HepG2 (cell line): Measurements from ENCODE around the gene AGPAT2. TPM values are rescaled to one million over a fixed set of nuclear protein-coding genes. Genes with fewer than 3 reads are reported as not detected.

Experiments used
- CC2D1A ChIP-seq: sonication (generic); formaldehyde crosslinking; IDR thresholded peaks from 2 replicates; pipeline ENCODE4 v1.8.1; 2023; ENCODE audit warnings: mild to moderate bottlenecking, missing genetic modification reagents
- CCAR2 ChIP-seq: fragments of 200-400 bp; formaldehyde crosslinking; optimal IDR thresholded peaks from 2 replicates; pipeline ENCODE3; 2018; ENCODE audit warnings: low read depth, mild to moderate bottlenecking, low read length, moderate library complexity
- EZH2 ChIP-seq: conservative IDR thresholded peaks from 2 replicates; pipeline ENCODE4 v1.6.1; 2012; ENCODE audit warnings: mild to moderate bottlenecking, low read depth, low read length, moderate library complexity
- HNRNPL ChIP-seq: fragments of 200-400 bp; formaldehyde crosslinking; IDR thresholded peaks from 2 replicates; pipeline ENCODE4 v1.6.1; 2017; ENCODE audit warnings: mild to moderate bottlenecking, low read depth, low read length
- KDM2A ChIP-seq: sonication (generic); formaldehyde crosslinking; IDR thresholded peaks from 2 replicates; pipeline ENCODE4 v1.4.0; 2020; ENCODE audit warnings: low read depth, missing genetic modification reagents, borderline replicate concordance
- KMT2B ChIP-seq: IDR thresholded peaks from 2 replicates; pipeline ENCODE4 v1.6.1; 2016; ENCODE audit warnings: missing genetic modification reagents, missing compliant biosample characterization
- MEIS1 ChIP-seq: sonication (generic); formaldehyde crosslinking; IDR thresholded peaks from 2 replicates; pipeline ENCODE4 v1.9.0; 2021; ENCODE audit warnings: mild to moderate bottlenecking, missing genetic modification reagents, moderate library complexity, borderline replicate concordance
- NFYB ChIP-seq: sonication (generic); formaldehyde crosslinking; IDR thresholded peaks from 2 replicates; pipeline ENCODE4 v1.4.0; 2020; ENCODE audit warnings: missing genetic modification reagents
- NR2F2 ChIP-seq: IDR thresholded peaks from 2 replicates; pipeline ENCODE4 v1.6.1; 2012; ENCODE audit warnings: low read depth, inconsistent platforms, borderline replicate concordance
- RCOR2 ChIP-seq: IDR thresholded peaks from 2 replicates; pipeline ENCODE4 v1.6.1; 2016; ENCODE audit warnings: missing biosample characterization, missing genetic modification reagents
- REPIN1 ChIP-seq: sonication (generic); formaldehyde crosslinking; IDR thresholded peaks from 2 replicates; pipeline ENCODE4 v1.8.0; 2022; ENCODE audit warnings: missing genetic modification reagents, low read depth, mild to moderate bottlenecking, borderline replicate concordance
- TBX3 ChIP-seq: fragments of 450-650 bp; IDR thresholded peaks from 2 replicates; pipeline ENCODE4 v1.6.1; 2017; ENCODE audit warnings: antibody characterized with exemption, mild to moderate bottlenecking, inconsistent platforms, borderline replicate concordance
- XRCC5 ChIP-seq: fragments of 200-400 bp; formaldehyde crosslinking; optimal IDR thresholded peaks from 2 replicates; pipeline ENCODE3; 2017; ENCODE audit warnings: mild to moderate bottlenecking, low read length
- ZNF564 ChIP-seq: sonication (generic); formaldehyde crosslinking; IDR thresholded peaks from 2 replicates; pipeline ENCODE4 v1.8.1; 2023; ENCODE audit warnings: mild to moderate bottlenecking, missing genetic modification reagents
- ZNF674 ChIP-seq: sonication (generic); formaldehyde crosslinking; IDR thresholded peaks from 2 replicates; pipeline ENCODE4 v1.5.0; 2020; ENCODE audit warnings: low read depth, mild to moderate bottlenecking, missing genetic modification reagents
- polyA plus RNA-seq, 8 experiments: library from polyadenylated mRNA; depleted of rRNA in 3 of 8; stranded (reverse) in 7 of 8; unstranded in 1 of 8; fragments of >200 nt; fragmentation: Illumina TruSeq in 4 of 8; extraction: Trizol in 4 of 8; gene quantifications; 2 replicates each; pipeline versions ENCODE4 v1.2.1 to v1.2.3, GENCODE V29; 2011 to 2016; ENCODE audit warnings: low read depth in 4 of 8, missing spikeins in 1 of 8, mixed read lengths in 1 of 8; ENCODE audit not compliant: insufficient read depth in 1 of 8
- total RNA-seq, 5 experiments: library from RNA; depleted of rRNA; stranded (reverse); fragments of >200 nt; fragmentation: Illumina TruSeq; extraction: Trizol; gene quantifications; 2 replicates each; pipeline ENCODE4 v1.2.3, GENCODE V29; 2016; ENCODE audit warnings: low read depth in 1 of 5
- TF ChIP-seq, protein P1 (sequence below): sonication (generic); formaldehyde crosslinking; IDR thresholded peaks from 2 replicates; pipeline ENCODE4 v1.4.0; 2020; ENCODE audit warnings: mild to moderate bottlenecking, missing genetic modification reagents
- TF ChIP-seq, protein P2 (sequence below): IDR thresholded peaks from 2 replicates; pipeline ENCODE4 v1.6.1; 2016; ENCODE audit warnings: low read depth, missing genetic modification reagents, missing compliant biosample characterization
- TF ChIP-seq, protein P3 (sequence below): sonication (generic); formaldehyde crosslinking; IDR thresholded peaks from 2 replicates; pipeline ENCODE4 v1.4.0; 2020; ENCODE audit warnings: missing genetic modification reagents, borderline replicate concordance

The AGPAT2 gene
- total and polyA plus RNA-seq, 2 of the 13 experiments (the other 11 are each of a cell fraction or from before 2014, with no cell fraction given): 3.9 to 25.8 TPM

DNA sequence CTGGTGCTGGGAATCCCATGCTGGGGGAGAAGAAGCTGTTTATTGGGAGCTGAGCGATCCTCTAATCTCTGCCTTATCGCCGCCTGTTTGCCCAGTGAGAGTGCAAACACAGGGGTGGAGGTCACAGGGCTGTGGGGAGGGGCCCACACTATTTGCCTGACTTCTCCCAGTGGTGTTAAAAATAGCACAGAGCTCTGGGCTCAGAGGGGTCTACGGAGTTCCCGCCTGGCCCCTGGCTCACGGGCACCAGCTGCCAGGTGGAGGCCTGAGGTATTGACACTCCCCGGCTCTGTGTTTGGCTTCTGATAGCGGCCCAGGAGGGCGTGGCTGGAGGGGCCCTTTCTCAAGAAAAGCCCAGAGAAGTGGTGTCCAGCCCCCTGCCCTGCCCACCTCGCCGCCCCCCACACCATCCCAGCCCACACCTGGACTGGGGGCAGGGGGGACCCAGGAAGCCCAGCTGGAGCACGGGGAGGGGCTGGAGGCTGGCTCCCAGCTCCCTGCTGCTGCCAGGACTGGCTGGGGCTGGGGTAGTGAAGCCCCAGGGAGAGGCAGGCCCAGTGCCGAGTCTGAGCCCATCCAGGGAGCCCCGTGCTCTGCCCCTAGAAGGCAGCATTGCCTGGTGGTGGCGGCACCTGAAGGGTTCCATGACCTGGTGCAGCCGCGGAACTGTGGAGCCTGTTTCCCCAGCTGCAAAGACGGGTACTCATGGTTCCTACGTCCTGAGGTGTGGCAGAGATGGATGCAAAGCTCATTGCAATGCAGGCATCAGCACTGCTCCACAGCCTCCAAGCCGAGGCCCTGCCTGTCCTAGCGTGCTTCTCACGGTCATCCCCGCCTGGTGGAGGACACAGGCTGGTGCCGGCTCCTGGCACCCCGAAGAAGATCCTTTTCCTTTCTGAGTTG, 60.3 kb downstream of the AGPAT2 start (continued):
- TF ChIP-seq, protein P1, sequence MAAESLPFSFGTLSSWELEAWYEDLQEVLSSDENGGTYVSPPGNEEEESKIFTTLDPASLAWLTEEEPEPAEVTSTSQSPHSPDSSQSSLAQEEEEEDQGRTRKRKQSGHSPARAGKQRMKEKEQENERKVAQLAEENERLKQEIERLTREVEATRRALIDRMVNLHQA (CRISPR knock-in tag): no peak
- TF ChIP-seq TBX3 (peak; percentile 85; the same call in 1 of the 2 replicates), CC2D1A (CRISPR knock-in tag) (no peak), NR2F2 (peak; percentile 99), REPIN1 (CRISPR knock-in tag) (peak; percentile 36; the same call in 1 of the 2 replicates), ZNF674 (CRISPR knock-in tag) (0 out of 2 replicates have a peak, but pooled peaks have one; percentile 61), KDM2A (CRISPR knock-in tag) (peak; percentile 71), EZH2 (peak; percentile 76; the same call in 1 of the 2 replicates), NFYB (CRISPR knock-in tag) (0 out of 2 replicates have a peak, but pooled peaks have one; percentile 14), RCOR2 (CRISPR knock-in tag) (peak; percentile 95), CCAR2 (peak; percentile 71), MEIS1 (no peak), ZNF564 (CRISPR knock-in tag) (0 out of 2 replicates have a peak, but pooled peaks have one; percentile 58), HNRNPL (peak; percentile 81; the same call in 1 of the 2 replicates), KMT2B (CRISPR knock-in tag) (peak; percentile 32; the same call in 1 of the 2 replicates), XRCC5 (peak; percentile 35)
- TF ChIP-seq, protein P2, sequence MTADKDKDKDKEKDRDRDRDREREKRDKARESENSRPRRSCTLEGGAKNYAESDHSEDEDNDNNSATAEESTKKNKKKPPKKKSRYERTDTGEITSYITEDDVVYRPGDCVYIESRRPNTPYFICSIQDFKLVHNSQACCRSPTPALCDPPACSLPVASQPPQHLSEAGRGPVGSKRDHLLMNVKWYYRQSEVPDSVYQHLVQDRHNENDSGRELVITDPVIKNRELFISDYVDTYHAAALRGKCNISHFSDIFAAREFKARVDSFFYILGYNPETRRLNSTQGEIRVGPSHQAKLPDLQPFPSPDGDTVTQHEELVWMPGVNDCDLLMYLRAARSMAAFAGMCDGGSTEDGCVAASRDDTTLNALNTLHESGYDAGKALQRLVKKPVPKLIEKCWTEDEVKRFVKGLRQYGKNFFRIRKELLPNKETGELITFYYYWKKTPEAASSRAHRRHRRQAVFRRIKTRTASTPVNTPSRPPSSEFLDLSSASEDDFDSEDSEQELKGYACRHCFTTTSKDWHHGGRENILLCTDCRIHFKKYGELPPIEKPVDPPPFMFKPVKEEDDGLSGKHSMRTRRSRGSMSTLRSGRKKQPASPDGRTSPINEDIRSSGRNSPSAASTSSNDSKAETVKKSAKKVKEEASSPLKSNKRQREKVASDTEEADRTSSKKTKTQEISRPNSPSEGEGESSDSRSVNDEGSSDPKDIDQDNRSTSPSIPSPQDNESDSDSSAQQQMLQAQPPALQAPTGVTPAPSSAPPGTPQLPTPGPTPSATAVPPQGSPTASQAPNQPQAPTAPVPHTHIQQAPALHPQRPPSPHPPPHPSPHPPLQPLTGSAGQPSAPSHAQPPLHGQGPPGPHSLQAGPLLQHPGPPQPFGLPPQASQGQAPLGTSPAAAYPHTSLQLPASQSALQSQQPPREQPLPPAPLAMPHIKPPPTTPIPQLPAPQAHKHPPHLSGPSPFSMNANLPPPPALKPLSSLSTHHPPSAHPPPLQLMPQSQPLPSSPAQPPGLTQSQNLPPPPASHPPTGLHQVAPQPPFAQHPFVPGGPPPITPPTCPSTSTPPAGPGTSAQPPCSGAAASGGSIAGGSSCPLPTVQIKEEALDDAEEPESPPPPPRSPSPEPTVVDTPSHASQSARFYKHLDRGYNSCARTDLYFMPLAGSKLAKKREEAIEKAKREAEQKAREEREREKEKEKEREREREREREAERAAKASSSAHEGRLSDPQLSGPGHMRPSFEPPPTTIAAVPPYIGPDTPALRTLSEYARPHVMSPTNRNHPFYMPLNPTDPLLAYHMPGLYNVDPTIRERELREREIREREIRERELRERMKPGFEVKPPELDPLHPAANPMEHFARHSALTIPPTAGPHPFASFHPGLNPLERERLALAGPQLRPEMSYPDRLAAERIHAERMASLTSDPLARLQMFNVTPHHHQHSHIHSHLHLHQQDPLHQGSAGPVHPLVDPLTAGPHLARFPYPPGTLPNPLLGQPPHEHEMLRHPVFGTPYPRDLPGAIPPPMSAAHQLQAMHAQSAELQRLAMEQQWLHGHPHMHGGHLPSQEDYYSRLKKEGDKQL (CRISPR knock-in tag): peak; percentile 99
- TF ChIP-seq, protein P3, sequence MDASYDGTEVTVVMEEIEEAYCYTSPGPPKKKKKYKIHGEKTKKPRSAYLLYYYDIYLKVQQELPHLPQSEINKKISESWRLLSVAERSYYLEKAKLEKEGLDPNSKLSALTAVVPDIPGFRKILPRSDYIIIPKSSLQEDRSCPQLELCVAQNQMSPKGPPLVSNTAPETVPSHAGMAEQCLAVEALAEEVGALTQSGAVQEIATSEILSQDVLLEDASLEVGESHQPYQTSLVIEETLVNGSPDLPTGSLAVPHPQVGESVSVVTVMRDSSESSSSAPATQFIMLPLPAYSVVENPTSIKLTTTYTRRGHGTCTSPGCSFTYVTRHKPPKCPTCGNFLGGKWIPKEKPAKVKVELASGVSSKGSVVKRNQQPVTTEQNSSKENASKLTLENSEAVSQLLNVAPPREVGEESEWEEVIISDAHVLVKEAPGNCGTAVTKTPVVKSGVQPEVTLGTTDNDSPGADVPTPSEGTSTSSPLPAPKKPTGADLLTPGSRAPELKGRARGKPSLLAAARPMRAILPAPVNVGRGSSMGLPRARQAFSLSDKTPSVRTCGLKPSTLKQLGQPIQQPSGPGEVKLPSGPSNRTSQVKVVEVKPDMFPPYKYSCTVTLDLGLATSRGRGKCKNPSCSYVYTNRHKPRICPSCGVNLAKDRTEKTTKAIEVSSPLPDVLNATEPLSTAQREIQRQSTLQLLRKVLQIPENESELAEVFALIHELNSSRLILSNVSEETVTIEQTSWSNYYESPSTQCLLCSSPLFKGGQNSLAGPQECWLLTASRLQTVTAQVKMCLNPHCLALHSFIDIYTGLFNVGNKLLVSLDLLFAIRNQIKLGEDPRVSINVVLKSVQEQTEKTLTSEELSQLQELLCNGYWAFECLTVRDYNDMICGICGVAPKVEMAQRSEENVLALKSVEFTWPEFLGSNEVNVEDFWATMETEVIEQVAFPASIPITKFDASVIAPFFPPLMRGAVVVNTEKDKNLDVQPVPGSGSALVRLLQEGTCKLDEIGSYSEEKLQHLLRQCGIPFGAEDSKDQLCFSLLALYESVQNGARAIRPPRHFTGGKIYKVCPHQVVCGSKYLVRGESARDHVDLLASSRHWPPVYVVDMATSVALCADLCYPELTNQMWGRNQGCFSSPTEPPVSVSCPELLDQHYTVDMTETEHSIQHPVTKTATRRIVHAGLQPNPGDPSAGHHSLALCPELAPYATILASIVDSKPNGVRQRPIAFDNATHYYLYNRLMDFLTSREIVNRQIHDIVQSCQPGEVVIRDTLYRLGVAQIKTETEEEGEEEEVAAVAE: peak; percentile 27; the same call in 1 of the 2 replicates
